Airway epithelial cell (primary cell): ENCODE data around the gene INCENP. TPM values are rescaled to one million over a fixed set of nuclear protein-coding genes. Genes with fewer than 3 reads are reported as not detected.

Experiments used
- total RNA-seq: library from RNA; depleted of rRNA; stranded (reverse); fragments of >200 nt; gene quantifications from 2 replicates; pipeline ENCODE4 v1.2.3, GENCODE V29; 2015

INCENP gene
- total RNA-seq: 20.1 and 33.5 TPM in 2 replicates

GRCh38 chr11:62123669-62124185 lies at the start of gene INCENP:
Gene INCENP (plus strand): TSS chr11:62124011. CDS start chr11:62128162, 4,151 bp downstream.

GRCh38 chr11:62190011-62190410 lies 66.2 kb downstream of the INCENP start, which contains the start of gene SCGB1D1:
Gene SCGB1D1 (plus strand): TSS chr11:62190216. CDS start chr11:62190285, 69 bp downstream.

Other genes starting within 250 kb of the INCENP start
- 16.9 and 18.3 TPM in 2 replicates for gene FADS3, start 232.5 kb upstream of the INCENP start, total RNA-seq
- not detected in 2 replicates for gene RAB3IL1, start 206.4 kb upstream of the INCENP start, total RNA-seq
- gene BEST1, start 173.7 kb upstream of the INCENP start, total RNA-seq: 0.23 TPM in 1 of 2 replicates, not detected in the other
- gene FTH1, start 156.4 kb upstream of the INCENP start, total RNA-seq: 457 and 509 TPM in 2 replicates
- gene SCGB1D1, start 66.2 kb downstream of the INCENP start, total RNA-seq: not detected in 2 replicates
- gene SCGB2A1, start 84.7 kb downstream of the INCENP start, total RNA-seq: not detected in 2 replicates
- not detected in 2 replicates for gene SCGB1D2, start 118.2 kb downstream of the INCENP start, total RNA-seq
- gene SCGB2A2, start 146.1 kb downstream of the INCENP start, total RNA-seq: not detected in 2 replicates
- not detected in 2 replicates for gene SCGB1D4, start 175.1 kb downstream of the INCENP start, total RNA-seq
- not detected in 2 replicates for gene ASRGL1, start 213.4 kb downstream of the INCENP start, total RNA-seq